K562 (cell line): ENCODE data around the gene CEP128. TPM values are rescaled to one million over a fixed set of nuclear protein-coding genes. Genes with fewer than 3 reads are reported as not detected.

Experiments
- LCOR ChIP-seq: sonication (generic); formaldehyde crosslinking; IDR thresholded peaks from 2 replicates; pipeline ENCODE4 v1.8.0; 2022; ENCODE audit warnings: mild to moderate bottlenecking, missing genetic modification reagents
- MXI1 ChIP-seq: IDR thresholded peaks from 2 replicates; pipeline ENCODE4 v1.6.1; 2011; ENCODE audit warnings: low read depth, mild to moderate bottlenecking, improper control_type of control experiment, low read length
- OTX1 ChIP-seq: fragments of 450-650 bp; formaldehyde crosslinking; IDR thresholded peaks from 2 replicates; pipeline ENCODE4 v1.4.0; 2022; ENCODE audit warnings: mild to moderate bottlenecking
- ZNF311 ChIP-seq: fragments of 250-450 bp; sonication (Bioruptor Pico); IDR thresholded peaks from 2 replicates; pipeline ENCODE4 v1.4.0; 2020; ENCODE audit warnings: mild to moderate bottlenecking, moderate library complexity
- polyA plus RNA-seq, 8 experiments: library from polyadenylated mRNA; depleted of rRNA in 4 of 8; stranded (reverse) in 5 of 8; unstranded in 3 of 8; fragments of >200 nt; fragmentation: Nextera tagmentation in 2 of 8; fragmentation: Illumina TruSeq in 1 of 8; extraction: Ambion mirVana in 2 of 8; extraction: Trizol in 1 of 8; gene quantifications; 2 replicates each; pipeline versions ENCODE4 v1.2.1 to v1.2.3, GENCODE V29; 2011 to 2014; ENCODE audit warnings: inconsistent platforms in 1 of 8, missing spikeins in 1 of 8
- total RNA-seq, 7 experiments: library from RNA; depleted of rRNA in 6 of 7; stranded (reverse); fragments of >200 nt in 6 of 7; fragmentation: Illumina TruSeq in 2 of 7; extraction: Trizol in 2 of 7; gene quantifications; 2 replicates each; pipeline versions ENCODE4 v1.2.1 to v1.2.3, GENCODE V29; 2011 to 2021; ENCODE audit warnings: low replicate concordance in 1 of 7
- TF ChIP-seq, protein P1 (sequence below): fragments of 450-650 bp; IDR thresholded peaks from 2 replicates; pipeline ENCODE4 v1.6.1; 2016; ENCODE audit warnings: borderline replicate concordance
- TF ChIP-seq, protein P2 (sequence below): IDR thresholded peaks from 3 replicates; pipeline ENCODE4 v1.6.1; 2011; ENCODE audit warnings: borderline replicate concordance, mild to moderate bottlenecking; ENCODE audit not compliant: insufficient read length, insufficient read depth
- TF ChIP-seq, protein P3 (sequence below): IDR thresholded peaks from 2 replicates; pipeline ENCODE4 v1.6.1; 2012; ENCODE audit warnings: low read depth, low read length, improper control_type of control experiment, borderline replicate concordance
- TF ChIP-seq, protein P4 (sequence below): fragments of 250-450 bp; sonication (Bioruptor Pico); IDR thresholded peaks from 2 replicates; pipeline ENCODE4 v1.8.0; 2021; ENCODE audit warnings: moderate library complexity, mild to moderate bottlenecking, inconsistent platforms

Gene CEP128
- total and polyA plus RNA-seq, 9 of the 15 experiments (the other 6 are each of a cell fraction or from before 2014, with no cell fraction given): 2.3 to 9.2 (median 4.6) TPM

DNA sequence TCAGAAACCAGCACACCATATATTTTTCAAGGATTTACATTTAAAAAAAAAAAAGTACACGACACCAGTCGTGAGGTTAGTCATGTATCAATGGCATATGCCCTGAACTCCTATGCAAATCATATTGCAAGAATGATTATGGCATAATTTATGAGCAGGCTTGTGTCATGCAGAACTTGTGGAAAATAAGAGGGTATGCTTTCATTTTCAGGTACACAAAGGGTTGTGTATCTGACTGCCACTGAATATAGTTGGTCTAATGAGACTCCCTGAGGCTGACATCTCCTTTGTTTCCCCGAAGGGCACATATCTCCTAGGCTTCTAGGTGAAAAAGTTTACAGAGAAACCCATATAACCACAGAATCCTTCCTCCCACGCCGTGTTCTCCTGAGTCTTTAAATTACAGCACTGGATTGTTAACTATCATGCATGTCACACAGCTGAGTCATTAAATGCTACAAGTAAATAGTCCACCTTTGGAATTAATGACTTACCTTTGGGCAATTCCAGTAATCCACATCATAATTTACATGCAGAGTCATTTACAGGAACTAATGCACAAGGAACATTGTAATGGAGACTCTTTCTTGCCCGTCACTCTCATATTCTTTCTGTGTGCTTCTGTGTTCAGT is 373.5 kb downstream of the CEP128 start (continued):
- TF ChIP-seq, protein P1, sequence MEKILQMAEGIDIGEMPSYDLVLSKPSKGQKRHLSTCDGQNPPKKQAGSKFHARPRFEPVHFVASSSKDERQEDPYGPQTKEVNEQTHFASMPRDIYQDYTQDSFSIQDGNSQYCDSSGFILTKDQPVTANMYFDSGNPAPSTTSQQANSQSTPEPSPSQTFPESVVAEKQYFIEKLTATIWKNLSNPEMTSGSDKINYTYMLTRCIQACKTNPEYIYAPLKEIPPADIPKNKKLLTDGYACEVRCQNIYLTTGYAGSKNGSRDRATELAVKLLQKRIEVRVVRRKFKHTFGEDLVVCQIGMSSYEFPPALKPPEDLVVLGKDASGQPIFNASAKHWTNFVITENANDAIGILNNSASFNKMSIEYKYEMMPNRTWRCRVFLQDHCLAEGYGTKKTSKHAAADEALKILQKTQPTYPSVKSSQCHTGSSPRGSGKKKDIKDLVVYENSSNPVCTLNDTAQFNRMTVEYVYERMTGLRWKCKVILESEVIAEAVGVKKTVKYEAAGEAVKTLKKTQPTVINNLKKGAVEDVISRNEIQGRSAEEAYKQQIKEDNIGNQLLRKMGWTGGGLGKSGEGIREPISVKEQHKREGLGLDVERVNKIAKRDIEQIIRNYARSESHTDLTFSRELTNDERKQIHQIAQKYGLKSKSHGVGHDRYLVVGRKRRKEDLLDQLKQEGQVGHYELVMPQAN: no peak
- TF ChIP-seq, protein P2, sequence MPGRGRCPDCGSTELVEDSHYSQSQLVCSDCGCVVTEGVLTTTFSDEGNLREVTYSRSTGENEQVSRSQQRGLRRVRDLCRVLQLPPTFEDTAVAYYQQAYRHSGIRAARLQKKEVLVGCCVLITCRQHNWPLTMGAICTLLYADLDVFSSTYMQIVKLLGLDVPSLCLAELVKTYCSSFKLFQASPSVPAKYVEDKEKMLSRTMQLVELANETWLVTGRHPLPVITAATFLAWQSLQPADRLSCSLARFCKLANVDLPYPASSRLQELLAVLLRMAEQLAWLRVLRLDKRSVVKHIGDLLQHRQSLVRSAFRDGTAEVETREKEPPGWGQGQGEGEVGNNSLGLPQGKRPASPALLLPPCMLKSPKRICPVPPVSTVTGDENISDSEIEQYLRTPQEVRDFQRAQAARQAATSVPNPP: no peak
- TF ChIP-seq LCOR (CRISPR knock-in tag): no peak
- TF ChIP-seq, protein P3, sequence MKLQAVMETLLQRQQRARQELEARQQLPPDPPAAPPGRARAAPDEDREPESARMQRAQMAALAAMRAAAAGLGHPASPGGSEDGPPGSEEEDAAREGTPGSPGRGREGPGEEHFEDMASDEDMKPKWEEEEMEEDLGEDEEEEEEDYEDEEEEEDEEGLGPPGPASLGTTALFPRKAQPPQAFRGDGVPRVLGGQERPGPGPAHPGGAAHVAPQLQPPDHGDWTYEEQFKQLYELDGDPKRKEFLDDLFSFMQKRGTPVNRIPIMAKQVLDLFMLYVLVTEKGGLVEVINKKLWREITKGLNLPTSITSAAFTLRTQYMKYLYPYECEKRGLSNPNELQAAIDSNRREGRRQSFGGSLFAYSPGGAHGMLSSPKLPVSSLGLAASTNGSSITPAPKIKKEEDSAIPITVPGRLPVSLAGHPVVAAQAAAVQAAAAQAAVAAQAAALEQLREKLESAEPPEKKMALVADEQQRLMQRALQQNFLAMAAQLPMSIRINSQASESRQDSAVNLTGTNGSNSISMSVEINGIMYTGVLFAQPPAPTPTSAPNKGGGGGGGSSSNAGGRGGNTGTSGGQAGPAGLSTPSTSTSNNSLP: no peak
- no peak for TF ChIP-seq ZNF311
- no peak for TF ChIP-seq MXI1
- TF ChIP-seq, protein P4, sequence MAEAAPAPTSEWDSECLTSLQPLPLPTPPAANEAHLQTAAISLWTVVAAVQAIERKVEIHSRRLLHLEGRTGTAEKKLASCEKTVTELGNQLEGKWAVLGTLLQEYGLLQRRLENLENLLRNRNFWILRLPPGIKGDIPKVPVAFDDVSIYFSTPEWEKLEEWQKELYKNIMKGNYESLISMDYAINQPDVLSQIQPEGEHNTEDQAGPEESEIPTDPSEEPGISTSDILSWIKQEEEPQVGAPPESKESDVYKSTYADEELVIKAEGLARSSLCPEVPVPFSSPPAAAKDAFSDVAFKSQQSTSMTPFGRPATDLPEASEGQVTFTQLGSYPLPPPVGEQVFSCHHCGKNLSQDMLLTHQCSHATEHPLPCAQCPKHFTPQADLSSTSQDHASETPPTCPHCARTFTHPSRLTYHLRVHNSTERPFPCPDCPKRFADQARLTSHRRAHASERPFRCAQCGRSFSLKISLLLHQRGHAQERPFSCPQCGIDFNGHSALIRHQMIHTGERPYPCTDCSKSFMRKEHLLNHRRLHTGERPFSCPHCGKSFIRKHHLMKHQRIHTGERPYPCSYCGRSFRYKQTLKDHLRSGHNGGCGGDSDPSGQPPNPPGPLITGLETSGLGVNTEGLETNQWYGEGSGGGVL (CRISPR knock-in tag): no peak
- TF ChIP-seq OTX1 (CRISPR knock-in tag): no peak
